ENCODE data around the gene PPP1R36. TPM values are rescaled to one million over a fixed set of nuclear protein-coding genes. Genes with fewer than 3 reads are reported as not detected.

Gene PPP1R36
- total and polyA plus RNA-seq, 2 of the 13 experiments (the other 11 are each of a cell fraction or from before 2014, with no cell fraction given) = 0.11 to 0.17 TPM

GRCh38 chr14:64563696-64564095 is 13.9 kb downstream of the PPP1R36 start:
- TF ChIP-seq ZNF101 (CRISPR knock-in tag; IDR thresholded peaks at IDR 0.05; ENCODE audit: borderline replicate concordance, low read depth) (no peak), ARID2 (CRISPR knock-in tag; IDR thresholded peaks at IDR 0.05; ENCODE audit: borderline replicate concordance) (no peak), ZXDC (CRISPR knock-in tag; IDR thresholded peaks at IDR 0.05) (no peak), POLR2G (IDR thresholded peaks at IDR 0.05; ENCODE audit: low read depth, low read length) (no peak), GTF3A (CRISPR knock-in tag; conservative IDR thresholded peaks at IDR 0.05) (no peak), NCOA5 (CRISPR knock-in tag; IDR thresholded peaks at IDR 0.05) (no peak), GLI4 (CRISPR knock-in tag; IDR thresholded peaks at IDR 0.05; ENCODE audit: borderline replicate concordance) (no peak), KLF13 (CRISPR knock-in tag; IDR thresholded peaks at IDR 0.05) (no peak)
- no peaks in the 10 kb centered on the region for H3K79me2 ChIP-seq (ENCODE audit: insufficient read depth, low read length)
- H3K36me3 ChIP-seq (replicated peaks in 1 of 2; ENCODE audit: control insufficient read depth in 1 of 2, insufficient read depth in 2 of 2, low read length in 2 of 2) = no peaks in the 10 kb centered on the region
- no peak overlapping the region for H3K4me2 ChIP-seq (ENCODE audit: low read depth, low read length)
- H3K27ac ChIP-seq (ENCODE audit: extremely low read length, insufficient read depth, low read length) = no peak overlapping the region
- H3K9me3 ChIP-seq (ENCODE audit: low read length) = no peaks in the 10 kb centered on the region
- H3K4me1 ChIP-seq (ENCODE audit: insufficient read depth, low read length) = no peaks in the 10 kb centered on the region
- ATAC-seq (no peak), DNase-seq (ENCODE audit: low spot score) (no peak), FAIRE-seq (no peak)
- ChIA-PET CTCF (ENCODE audit: low intra/inter-chr PET ratio, low total read pairs) (no interaction called here), POLR2A (no interaction called here)
- no TSS peak for BruUV-seq (replicated peaks)
- 13% methylated on average over 6 of the region's 6 CpGs for WGBS (ENCODE audit: low lambda C conversion rate)
- no peak overlapping the region for H3K9ac ChIP-seq (ENCODE audit: insufficient read depth, low read depth, low read length)
- H3K27me3 ChIP-seq (ENCODE audit: control insufficient read depth in 1 of 2, insufficient read depth in 2 of 2, low read length in 2 of 2) = peaks cover 0 to 4% of the 10 kb centered on the region in 2 experiments; a peak in 1 of 5 replicates
- intact Hi-C loops (cut with micrococcal nuclease; ENCODE audit: unreplicated experiment) = no loop called here
- in situ Hi-C loops (cut with HindIII; ENCODE audit: extremely low pct_ligation_motif_present, low pct_unique_long_range_greater_than_20kb) = no loop called here
- no peak overlapping the region for H2AFZ ChIP-seq (ENCODE audit: low read length)
- no peak overlapping the region for H3K4me3 ChIP-seq (replicated peaks in 1 of 3; ENCODE audit: insufficient read depth in 1 of 3, low read depth in 2 of 3, low read length in 3 of 3)
- H4K20me1 ChIP-seq (ENCODE audit: insufficient read depth, low read length) = no peaks in the 10 kb centered on the region

All from HepG2 (cell line).